GM12873 (cell line): Measurements from ENCODE around the gene ACVR1.

Experiments
- CTCF ChIP-seq: IDR thresholded peaks from 2 replicates; pipeline ENCODE4 v1.5.1; 2012; ENCODE audit warnings: low read depth, mild to moderate bottlenecking, moderate library complexity, low read length, control low read depth; ENCODE audit not compliant: insufficient read depth; ENCODE audit errors: missing control alignments

Gene ACVR1

GRCh38 chr2:157876786-157877138 lies 632 bp upstream of the ACVR1 start:
- TF ChIP-seq CTCF: no peak

GRCh38 chr2:157875641-157876065 lies 477 bp downstream of the ACVR1 start:
- TF ChIP-seq CTCF: no peak

GRCh38 chr2:157874997-157875640 lies 1.0 kb downstream of the ACVR1 start:
- TF ChIP-seq CTCF: no peak

GRCh38 chr2:157874348-157874747 lies 1.8 kb downstream of the ACVR1 start:
- TF ChIP-seq CTCF: no peak

- no peak for TF ChIP-seq CTCF
Measured at GRCh38 chr2:157872791-157873190, 3.3 kb downstream of the ACVR1 start.

- TF ChIP-seq CTCF: no peak
Measured at GRCh38 chr2:157871415-157871814, 4.7 kb downstream of the ACVR1 start.

GRCh38 chr2:157868993-157869392 lies 7.1 kb downstream of the ACVR1 start:
- TF ChIP-seq CTCF: no peak

- no peak for TF ChIP-seq CTCF
Measured at GRCh38 chr2:157867703-157868102, 8.4 kb downstream of the ACVR1 start.
